HepG2 (cell line): ENCODE results near the gene TROAP. TPM values are rescaled to one million over a fixed set of nuclear protein-coding genes. Genes with fewer than 3 reads are reported as not detected.

ENCODE experiments used
- EP300 ChIP-seq, 3 experiments: sonication (generic) in 1 of 3; formaldehyde crosslinking in 1 of 3; IDR thresholded peaks; 2 replicates each; pipeline versions ENCODE4 v1.5.1 to v1.6.1; 2011 to 2020; ENCODE audit warnings: low read depth in 2 of 3, low read length in 2 of 3, borderline replicate concordance in 1 of 3, improper control_type of control experiment in 1 of 3, mild to moderate bottlenecking in 1 of 3, missing genetic modification reagents in 1 of 3, moderate library complexity in 1 of 3
- FIP1L1 ChIP-seq: fragments of 200-400 bp; formaldehyde crosslinking; IDR thresholded peaks from 2 replicates; pipeline ENCODE4 v1.6.1; 2018; ENCODE audit warnings: low read depth, mild to moderate bottlenecking, low read length, moderate library complexity, borderline replicate concordance; ENCODE audit not compliant: insufficient read depth
- FLYWCH1 ChIP-seq: sonication (generic); formaldehyde crosslinking; IDR thresholded peaks from 2 replicates; pipeline ENCODE4 v1.8.1; 2023; ENCODE audit warnings: mild to moderate bottlenecking, missing genetic modification reagents
- NR2F2 ChIP-seq: IDR thresholded peaks from 2 replicates; pipeline ENCODE4 v1.6.1; 2012; ENCODE audit warnings: low read depth, inconsistent platforms, borderline replicate concordance
- SIN3A ChIP-seq: IDR thresholded peaks from 2 replicates; pipeline ENCODE4 v1.6.1; 2011; ENCODE audit warnings: low read depth, mild to moderate bottlenecking, control low read depth, low read length, borderline replicate concordance
- SP1 ChIP-seq, 2 experiments: fragments of 450-650 bp in 1 of 2; sonication (generic) in 1 of 2; formaldehyde crosslinking in 1 of 2; IDR thresholded peaks; 2 replicates each; pipeline versions ENCODE4 v1.4.0 to v1.6.1; 2016 to 2020; ENCODE audit warnings: missing genetic modification reagents in 1 of 2
- YEATS2 ChIP-seq: sonication (generic); formaldehyde crosslinking; IDR thresholded peaks from 2 replicates; pipeline ENCODE4 v1.4.0; 2020; ENCODE audit warnings: missing genetic modification reagents, borderline replicate concordance
- ZNF20 ChIP-seq: sonication (generic); formaldehyde crosslinking; IDR thresholded peaks from 2 replicates; pipeline ENCODE4 v1.4.0; 2020; ENCODE audit warnings: mild to moderate bottlenecking, moderate library complexity, missing genetic modification reagents
- ZNF282 ChIP-seq: fragments of 450-650 bp; IDR thresholded peaks from 2 replicates; pipeline ENCODE4 v1.6.1; 2018; ENCODE audit not compliant: partially characterized antibody
- ZNF382 ChIP-seq: sonication (generic); formaldehyde crosslinking; IDR thresholded peaks from 2 replicates; pipeline ENCODE4 v1.5.0; 2020; ENCODE audit warnings: missing genetic modification reagents, mild to moderate bottlenecking, borderline replicate concordance
- ZSCAN25 ChIP-seq: sonication (generic); formaldehyde crosslinking; IDR thresholded peaks from 2 replicates; pipeline ENCODE4 v1.8.0; 2022; ENCODE audit warnings: mild to moderate bottlenecking, missing genetic modification reagents
- polyA plus RNA-seq, 8 experiments: library from polyadenylated mRNA; depleted of rRNA in 3 of 8; stranded (reverse) in 7 of 8; unstranded in 1 of 8; fragments of >200 nt; fragmentation: Illumina TruSeq in 4 of 8; extraction: Trizol in 4 of 8; gene quantifications; 2 replicates each; pipeline versions ENCODE4 v1.2.1 to v1.2.3, GENCODE V29; 2011 to 2016; ENCODE audit warnings: low read depth in 4 of 8, missing spikeins in 1 of 8, mixed read lengths in 1 of 8; ENCODE audit not compliant: insufficient read depth in 1 of 8
- total RNA-seq, 5 experiments: library from RNA; depleted of rRNA; stranded (reverse); fragments of >200 nt; fragmentation: Illumina TruSeq; extraction: Trizol; gene quantifications; 2 replicates each; pipeline ENCODE4 v1.2.3, GENCODE V29; 2016; ENCODE audit warnings: low read depth in 1 of 5
- TF ChIP-seq, protein P1 (sequence below): sonication (generic); formaldehyde crosslinking; IDR thresholded peaks from 2 replicates; pipeline ENCODE4 v1.5.0; 2020; ENCODE audit warnings: missing genetic modification reagents, mild to moderate bottlenecking, borderline replicate concordance
- TF ChIP-seq, protein P2 (sequence below): sonication (generic); formaldehyde crosslinking; IDR thresholded peaks from 2 replicates; pipeline ENCODE4 v1.4.0; 2020; ENCODE audit warnings: missing genetic modification reagents
- TF ChIP-seq, protein P3 (sequence below): sonication (generic); formaldehyde crosslinking; IDR thresholded peaks from 2 replicates; pipeline ENCODE4 v1.5.0; 2020; ENCODE audit warnings: missing genetic modification reagents
- TF ChIP-seq, protein P4 (sequence below): sonication (generic); formaldehyde crosslinking; IDR thresholded peaks from 2 replicates; pipeline ENCODE4 v1.4.0; 2020; ENCODE audit warnings: low read depth, mild to moderate bottlenecking, missing genetic modification reagents

The TROAP gene
- total and polyA plus RNA-seq, 2 of the 13 experiments (the other 11 are each of a cell fraction or from before 2014, with no cell fraction given) = 22.5 to 30.9 TPM

DNA sequence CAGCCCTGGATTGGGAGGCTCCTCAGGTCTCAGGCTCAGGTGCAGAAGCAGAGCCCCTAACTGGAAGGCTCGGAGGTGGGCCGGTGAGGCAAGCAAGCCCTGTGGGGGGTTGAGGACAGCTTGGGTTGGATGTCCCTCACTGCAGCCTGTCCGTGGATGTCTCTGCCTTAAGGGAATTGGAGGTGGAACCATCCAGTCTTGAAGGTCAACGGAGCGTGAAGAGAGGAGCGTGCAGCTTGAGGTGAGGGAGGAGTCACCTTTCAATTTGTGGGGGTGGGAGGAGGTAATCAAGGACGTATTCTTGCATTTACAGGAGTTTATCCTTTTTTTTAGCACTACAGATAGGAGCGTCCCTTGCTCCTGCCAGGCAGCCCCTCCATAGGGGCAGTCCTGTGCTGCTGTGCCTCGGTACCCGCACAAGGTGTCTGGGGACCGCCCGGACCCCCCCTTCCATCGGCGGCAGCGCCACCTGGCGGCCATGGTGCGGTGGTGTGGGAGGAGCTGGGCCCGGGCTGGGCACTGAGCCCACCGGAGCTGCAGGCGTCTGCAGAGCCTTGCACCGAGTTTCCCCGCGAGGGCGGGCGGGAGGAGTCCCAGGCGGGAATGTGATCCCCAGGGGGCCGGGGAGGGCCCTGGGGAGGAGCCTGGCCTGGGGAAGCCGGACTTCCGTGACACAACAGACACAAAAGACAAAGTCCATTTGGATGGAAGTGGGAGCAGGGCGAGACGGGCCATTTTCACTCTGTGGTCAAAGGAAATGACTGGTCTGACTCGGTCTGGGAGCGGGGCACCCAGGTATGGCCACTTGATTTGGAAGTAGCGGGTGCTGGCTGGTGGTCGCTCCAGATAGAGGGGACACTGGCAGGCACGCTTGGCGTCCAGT lies 24.5 kb downstream of the TROAP start (continued):
- TF ChIP-seq, protein P1, sequence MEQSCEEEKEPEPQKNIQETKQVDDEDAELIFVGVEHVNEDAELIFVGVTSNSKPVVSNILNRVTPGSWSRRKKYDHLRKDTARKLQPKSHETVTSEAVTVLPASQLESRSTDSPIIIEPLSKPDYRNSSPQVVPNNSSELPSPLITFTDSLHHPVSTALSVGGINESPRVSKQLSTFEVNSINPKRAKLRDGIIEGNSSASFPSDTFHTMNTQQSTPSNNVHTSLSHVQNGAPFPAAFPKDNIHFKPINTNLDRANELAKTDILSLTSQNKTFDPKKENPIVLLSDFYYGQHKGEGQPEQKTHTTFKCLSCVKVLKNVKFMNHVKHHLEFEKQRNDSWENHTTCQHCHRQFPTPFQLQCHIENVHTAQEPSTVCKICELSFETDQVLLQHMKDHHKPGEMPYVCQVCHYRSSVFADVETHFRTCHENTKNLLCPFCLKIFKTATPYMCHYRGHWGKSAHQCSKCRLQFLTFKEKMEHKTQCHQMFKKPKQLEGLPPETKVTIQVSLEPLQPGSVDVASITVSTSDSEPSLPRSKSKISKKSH (CRISPR knock-in tag) = no peak; the same call in 1 of the 2 replicates
- TF ChIP-seq ZSCAN25 (CRISPR knock-in tag) (peak; percentile 78), ZNF282 (no peak), FLYWCH1 (CRISPR knock-in tag) (no peak), ZNF382 (CRISPR knock-in tag) (no peak), ZNF20 (CRISPR knock-in tag) (no peak), FIP1L1 (no peak), EP300 (IDR thresholded peaks at IDR 0.05; ENCODE audit: low read depth in 2 of 2, low read length in 2 of 2) (peak in 1 of 2 experiments; percentile 56; a peak in 1 of 4 replicates), EP300 (CRISPR knock-in tag; IDR thresholded peaks at IDR 0.05; ENCODE audit: borderline replicate concordance) (0 out of 2 replicates have a peak, but pooled peaks have one; percentile 23), NR2F2 (0 out of 2 replicates have a peak, but pooled peaks have one; percentile 14), SIN3A (peak; percentile 84; the same call in 1 of the 2 replicates), YEATS2 (CRISPR knock-in tag) (peak; percentile 72; the same call in 1 of the 2 replicates), SP1 (IDR thresholded peaks at IDR 0.05) (no peak), SP1 (CRISPR knock-in tag; IDR thresholded peaks at IDR 0.05) (peak; percentile 64)
- TF ChIP-seq, protein P2, sequence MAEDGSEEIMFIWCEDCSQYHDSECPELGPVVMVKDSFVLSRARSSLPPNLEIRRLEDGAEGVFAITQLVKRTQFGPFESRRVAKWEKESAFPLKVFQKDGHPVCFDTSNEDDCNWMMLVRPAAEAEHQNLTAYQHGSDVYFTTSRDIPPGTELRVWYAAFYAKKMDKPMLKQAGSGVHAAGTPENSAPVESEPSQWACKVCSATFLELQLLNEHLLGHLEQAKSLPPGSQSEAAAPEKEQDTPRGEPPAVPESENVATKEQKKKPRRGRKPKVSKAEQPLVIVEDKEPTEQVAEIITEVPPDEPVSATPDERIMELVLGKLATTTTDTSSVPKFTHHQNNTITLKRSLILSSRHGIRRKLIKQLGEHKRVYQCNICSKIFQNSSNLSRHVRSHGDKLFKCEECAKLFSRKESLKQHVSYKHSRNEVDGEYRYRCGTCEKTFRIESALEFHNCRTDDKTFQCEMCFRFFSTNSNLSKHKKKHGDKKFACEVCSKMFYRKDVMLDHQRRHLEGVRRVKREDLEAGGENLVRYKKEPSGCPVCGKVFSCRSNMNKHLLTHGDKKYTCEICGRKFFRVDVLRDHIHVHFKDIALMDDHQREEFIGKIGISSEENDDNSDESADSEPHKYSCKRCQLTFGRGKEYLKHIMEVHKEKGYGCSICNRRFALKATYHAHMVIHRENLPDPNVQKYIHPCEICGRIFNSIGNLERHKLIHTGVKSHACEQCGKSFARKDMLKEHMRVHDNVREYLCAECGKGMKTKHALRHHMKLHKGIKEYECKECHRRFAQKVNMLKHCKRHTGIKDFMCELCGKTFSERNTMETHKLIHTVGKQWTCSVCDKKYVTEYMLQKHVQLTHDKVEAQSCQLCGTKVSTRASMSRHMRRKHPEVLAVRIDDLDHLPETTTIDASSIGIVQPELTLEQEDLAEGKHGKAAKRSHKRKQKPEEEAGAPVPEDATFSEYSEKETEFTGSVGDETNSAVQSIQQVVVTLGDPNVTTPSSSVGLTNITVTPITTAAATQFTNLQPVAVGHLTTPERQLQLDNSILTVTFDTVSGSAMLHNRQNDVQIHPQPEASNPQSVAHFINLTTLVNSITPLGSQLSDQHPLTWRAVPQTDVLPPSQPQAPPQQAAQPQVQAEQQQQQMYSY (CRISPR knock-in tag) = peak; percentile 81
- TF ChIP-seq, protein P3, sequence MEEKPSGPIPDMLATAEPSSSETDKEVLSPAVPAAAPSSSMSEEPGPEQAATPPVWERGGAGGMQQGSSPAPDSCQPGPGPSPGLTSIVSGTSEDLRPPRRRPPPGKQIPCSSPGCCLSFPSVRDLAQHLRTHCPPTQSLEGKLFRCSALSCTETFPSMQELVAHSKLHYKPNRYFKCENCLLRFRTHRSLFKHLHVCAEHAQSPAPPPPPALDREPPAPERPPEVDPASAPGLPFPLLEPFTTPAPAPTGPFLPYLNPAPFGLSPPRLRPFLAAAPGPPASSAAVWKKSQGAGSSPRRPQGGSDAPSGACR (CRISPR knock-in tag) = peak; percentile 80; the same call in 1 of the 2 replicates
- TF ChIP-seq, protein P4, sequence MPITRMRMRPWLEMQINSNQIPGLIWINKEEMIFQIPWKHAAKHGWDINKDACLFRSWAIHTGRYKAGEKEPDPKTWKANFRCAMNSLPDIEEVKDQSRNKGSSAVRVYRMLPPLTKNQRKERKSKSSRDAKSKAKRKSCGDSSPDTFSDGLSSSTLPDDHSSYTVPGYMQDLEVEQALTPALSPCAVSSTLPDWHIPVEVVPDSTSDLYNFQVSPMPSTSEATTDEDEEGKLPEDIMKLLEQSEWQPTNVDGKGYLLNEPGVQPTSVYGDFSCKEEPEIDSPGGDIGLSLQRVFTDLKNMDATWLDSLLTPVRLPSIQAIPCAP (CRISPR knock-in tag) = no peak
